DMS 273 (cell line): ENCODE measurements around the gene FLNB.

ENCODE experiments used
- DNase-seq: peaks from one replicate; lab custom pipeline; 2025; ENCODE audit not compliant: unreplicated experiment; lab: John Stamatoyannopoulos, UW

The FLNB gene

GRCh38 chr3:58177747-58178527 is 169.7 kb downstream of the FLNB start:
- DNase-seq, result peak; percentile 89

- DNase-seq, result no peak
These were observed 170.5 kb downstream of the FLNB start for GRCh38 chr3:58178528-58179234.

GRCh38 chr3:58179235-58180098 is 171.2 kb downstream of the FLNB start:
- no peak for DNase-seq

- DNase-seq, result no peak
These were observed 172.1 kb downstream of the FLNB start for GRCh38 chr3:58180099-58180880.

- no peak for DNase-seq
These were observed 172.8 kb downstream of the FLNB start for GRCh38 chr3:58180940-58181587.

GRCh38 chr3:58183221-58183620 is 175.0 kb downstream of the FLNB start:
- DNase-seq, result no peak

DNA sequence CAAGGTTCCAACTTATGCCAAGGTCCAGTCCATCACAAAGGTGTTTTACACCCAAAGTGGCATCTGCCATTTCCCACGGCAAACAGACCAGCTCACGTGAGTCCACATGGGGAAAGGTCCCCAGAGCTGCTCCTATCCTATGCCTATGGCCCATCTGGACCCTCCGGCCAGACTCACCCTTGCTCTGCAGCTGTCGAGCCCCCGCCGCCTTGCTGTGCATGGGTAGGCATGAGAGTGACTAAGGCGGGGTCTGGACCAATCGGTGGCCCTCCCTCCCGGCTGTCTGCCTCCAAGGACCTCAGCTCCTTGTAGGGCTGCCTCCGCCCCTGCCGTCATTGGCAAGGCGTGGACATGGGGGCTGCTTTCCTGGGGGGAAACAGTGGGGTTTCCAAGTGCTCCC is 175.7 kb downstream of the FLNB start:
- DNase-seq, result no peak

DNA sequence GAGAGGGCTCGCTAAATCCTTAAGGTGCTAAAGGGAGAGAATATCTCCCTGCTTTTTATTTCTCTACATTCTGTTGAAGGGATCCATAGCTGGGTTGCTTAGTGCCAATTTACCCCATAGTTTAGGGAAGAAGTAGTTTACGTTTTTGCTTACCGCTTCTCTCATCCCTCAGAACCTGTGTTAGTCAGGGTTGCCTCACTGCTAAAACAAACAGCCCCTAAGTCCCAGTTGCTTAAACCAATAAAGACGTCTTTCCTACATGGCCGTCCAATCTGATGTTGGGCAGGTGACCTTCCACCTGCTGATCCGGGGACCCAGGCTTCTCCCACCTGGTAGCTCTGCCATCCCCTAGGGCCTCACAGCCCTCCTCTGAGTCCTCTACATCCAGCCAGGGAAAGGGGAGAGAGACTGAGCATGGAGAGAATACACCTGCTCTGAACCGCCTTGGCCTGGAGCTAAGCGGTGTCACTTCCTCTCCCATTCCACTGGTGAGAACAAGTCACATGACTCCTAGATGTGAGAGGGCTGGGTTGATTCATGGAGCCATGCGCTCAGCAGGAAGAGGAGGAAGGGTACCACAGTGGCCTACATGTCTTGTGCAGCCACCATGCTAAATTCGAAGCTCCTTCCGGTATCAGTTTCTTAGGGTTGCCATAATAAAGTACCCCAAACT is 176.2 kb downstream of the FLNB start:
- no peak for DNase-seq

- no peak for DNase-seq
These were observed 176.7 kb downstream of the FLNB start for GRCh38 chr3:58184982-58185360.

GRCh38 chr3:58188173-58188564 is 179.9 kb downstream of the FLNB start:
- no peak for DNase-seq

- no peak for DNase-seq
These were observed 180.8 kb downstream of the FLNB start for GRCh38 chr3:58188921-58189451.

DNA sequence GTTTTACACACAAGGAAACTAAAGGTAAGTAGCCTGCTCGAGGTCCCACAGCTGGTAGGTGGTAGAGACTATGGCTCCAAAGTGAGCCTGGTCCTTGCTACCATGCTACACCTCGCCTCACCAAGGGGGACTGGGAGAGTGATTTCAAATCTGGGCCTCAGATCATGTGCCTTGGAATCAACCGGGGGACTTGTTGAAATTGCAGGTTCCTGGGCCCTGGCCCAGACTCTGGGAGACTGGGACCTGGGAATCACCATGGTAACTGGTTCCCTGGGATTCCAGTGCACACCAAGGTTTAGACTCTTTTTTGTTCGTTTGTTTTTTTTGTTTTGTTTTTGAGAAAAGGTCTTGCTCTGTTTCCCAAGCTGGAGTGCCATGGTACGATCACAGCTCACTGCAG is 181.5 kb downstream of the FLNB start:
- no peak for DNase-seq

- no peak for DNase-seq
These were observed 182.1 kb downstream of the FLNB start for GRCh38 chr3:58190291-58190690.

GRCh38 chr3:58190882-58191281 is 182.7 kb downstream of the FLNB start:
- DNase-seq, result no peak

DNA sequence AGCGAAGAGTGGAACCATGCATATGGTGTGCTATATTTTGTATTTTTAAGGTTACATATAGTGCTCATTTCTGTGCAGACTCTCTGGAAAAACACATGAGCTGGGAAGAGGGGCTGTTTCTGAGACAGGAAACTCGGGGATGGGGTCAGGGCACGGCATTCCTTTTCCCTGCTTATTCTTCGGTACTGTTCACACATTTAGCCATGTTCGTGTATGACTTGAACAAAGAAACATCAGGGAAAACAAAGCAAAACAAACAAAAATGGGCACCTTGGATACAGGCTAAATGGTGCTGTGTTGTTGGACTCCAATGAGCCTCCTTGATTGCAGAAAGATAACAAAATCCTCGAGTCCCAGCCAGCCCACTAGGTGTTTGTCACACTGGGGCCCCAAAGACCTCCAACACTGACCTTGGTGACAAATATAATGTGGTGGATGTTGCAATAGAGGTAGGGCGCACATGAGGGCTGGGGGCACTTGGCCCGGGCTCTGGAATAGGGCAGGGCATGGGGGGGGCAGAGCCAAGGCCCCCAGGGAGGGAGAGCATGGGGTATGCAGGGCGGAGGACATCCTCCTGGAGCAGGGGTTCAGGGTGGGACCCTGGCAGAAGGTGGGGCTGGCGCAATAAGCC is 183.3 kb downstream of the FLNB start:
- no peak for DNase-seq

- DNase-seq, result no peak
These were observed 183.8 kb downstream of the FLNB start for GRCh38 chr3:58192069-58192468.

DNA sequence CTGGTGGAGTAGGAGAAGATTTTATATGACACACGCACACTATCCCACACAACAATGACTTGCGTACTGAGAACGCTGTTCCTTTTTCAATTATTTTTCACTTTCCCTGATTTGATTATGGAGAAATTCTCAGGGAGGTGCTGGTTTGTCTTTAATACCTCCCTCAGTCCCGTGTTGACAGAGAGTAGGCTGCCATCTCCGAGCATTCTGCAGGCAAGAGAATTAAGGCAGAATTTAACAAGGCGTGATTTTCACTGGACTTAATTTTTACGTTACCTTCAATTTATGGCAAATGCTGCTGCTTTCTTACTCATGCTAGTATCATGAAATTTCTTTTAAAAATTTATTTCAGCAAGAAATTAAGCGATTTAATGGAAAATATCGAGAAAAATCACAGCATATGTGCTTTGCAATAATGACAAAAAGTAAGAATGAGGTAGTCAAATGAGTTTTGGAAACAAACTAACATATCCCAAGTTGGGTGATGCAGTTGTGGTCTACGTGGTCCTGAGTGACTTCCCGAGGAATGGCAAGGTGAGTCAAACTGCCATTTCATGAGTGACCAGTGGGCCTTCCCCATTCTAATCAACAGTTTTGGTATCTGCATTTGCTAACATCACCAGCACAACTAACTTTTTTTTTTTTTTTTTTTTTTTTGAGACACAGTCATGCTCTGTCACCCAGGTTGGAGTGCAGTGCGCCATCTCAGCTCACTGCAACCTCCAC is 185.6 kb downstream of the FLNB start:
- DNase-seq, result no peak

- no peak for DNase-seq
These were observed 189.4 kb downstream of the FLNB start for GRCh38 chr3:58197588-58197987.
